K562 (cell line): ENCODE data around the gene RAX.

Experiments
- POLR2A ChIP-seq: fragments of 450-650 bp; conservative IDR thresholded peaks from 2 replicates; pipeline ENCODE4 v1.6.1; 2016
- SIRT6 ChIP-seq: IDR thresholded peaks from one replicate; pipeline ENCODE4 v1.6.1; 2012; ENCODE audit warnings: low read depth, mild to moderate bottlenecking, control low read depth, inconsistent platforms, low read length, moderate library complexity
- YY1 ChIP-seq, 3 experiments: IDR thresholded peaks; 2 replicates each; pipeline ENCODE4 v1.6.1; 2011; ENCODE audit warnings: low read length in 2 of 3, mild to moderate bottlenecking in 2 of 3, moderate library complexity in 2 of 3, borderline replicate concordance in 1 of 3, control low read depth in 1 of 3, low read depth in 1 of 3; ENCODE audit not compliant: insufficient read depth in 3 of 3, insufficient replicate concordance in 2 of 3, control insufficient read depth in 1 of 3, insufficient read length in 1 of 3; ENCODE audit errors: extremely low read depth in 1 of 3
- ZNF384 ChIP-seq: IDR thresholded peaks from 2 replicates; pipeline ENCODE4 v1.6.1; 2012; ENCODE audit warnings: low read depth, low read length, improper control_type of control experiment
- TF ChIP-seq, protein P1 (sequence below), 3 experiments: IDR thresholded peaks in 2 of 3; conservative IDR thresholded peaks in 1 of 3; 2 replicates each; pipeline ENCODE4 v1.5.1; 2011 to 2012; ENCODE audit warnings: low read length in 3 of 3, mild to moderate bottlenecking in 3 of 3, control low read depth in 2 of 3, improper control_type of control experiment in 1 of 3, inconsistent platforms in 1 of 3, low read depth in 1 of 3, mixed read lengths in 1 of 3, moderate library complexity in 1 of 3; ENCODE audit not compliant: insufficient read depth in 2 of 3

GRCh38 chr18:59239642-59240041 lies 33.6 kb downstream of the RAX start:
- TF ChIP-seq SIRT6, result no peak
- TF ChIP-seq ZNF384, result no peak
- TF ChIP-seq, protein P1, sequence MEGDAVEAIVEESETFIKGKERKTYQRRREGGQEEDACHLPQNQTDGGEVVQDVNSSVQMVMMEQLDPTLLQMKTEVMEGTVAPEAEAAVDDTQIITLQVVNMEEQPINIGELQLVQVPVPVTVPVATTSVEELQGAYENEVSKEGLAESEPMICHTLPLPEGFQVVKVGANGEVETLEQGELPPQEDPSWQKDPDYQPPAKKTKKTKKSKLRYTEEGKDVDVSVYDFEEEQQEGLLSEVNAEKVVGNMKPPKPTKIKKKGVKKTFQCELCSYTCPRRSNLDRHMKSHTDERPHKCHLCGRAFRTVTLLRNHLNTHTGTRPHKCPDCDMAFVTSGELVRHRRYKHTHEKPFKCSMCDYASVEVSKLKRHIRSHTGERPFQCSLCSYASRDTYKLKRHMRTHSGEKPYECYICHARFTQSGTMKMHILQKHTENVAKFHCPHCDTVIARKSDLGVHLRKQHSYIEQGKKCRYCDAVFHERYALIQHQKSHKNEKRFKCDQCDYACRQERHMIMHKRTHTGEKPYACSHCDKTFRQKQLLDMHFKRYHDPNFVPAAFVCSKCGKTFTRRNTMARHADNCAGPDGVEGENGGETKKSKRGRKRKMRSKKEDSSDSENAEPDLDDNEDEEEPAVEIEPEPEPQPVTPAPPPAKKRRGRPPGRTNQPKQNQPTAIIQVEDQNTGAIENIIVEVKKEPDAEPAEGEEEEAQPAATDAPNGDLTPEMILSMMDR (IDR thresholded peaks at IDR 0.05 in 2 of 3, conservative IDR thresholded peaks at IDR 0.05 in 1 of 3; ENCODE audit: insufficient read depth in 2 of 3, low read depth in 1 of 3, low read length in 3 of 3), result no peak
- TF ChIP-seq YY1 (IDR thresholded peaks at IDR 0.05; ENCODE audit: borderline replicate concordance in 1 of 3, control insufficient read depth in 1 of 3, extremely low read depth in 1 of 3, insufficient read depth in 3 of 3, insufficient read length in 1 of 3, insufficient replicate concordance in 2 of 3, low read depth in 1 of 3, low read length in 2 of 3), result no peak
- TF ChIP-seq POLR2A, result no peak
